SK-N-SH (cell line): ENCODE results near the gene HOXA6. TPM values are rescaled to one million over a fixed set of nuclear protein-coding genes. Genes with fewer than 3 reads are reported as not detected.

Source experiments
- CTCF ChIA-PET: fragments of 300-600, 350-600 bp; formaldehyde crosslinking; extraction: SDS; loops from one replicate; lab custom pipeline; 2021; lab: Yijun Ruan, JAX
- POLR2A ChIA-PET: fragments of 350-600 bp; sonication (Branson Sonifier 250); formaldehyde crosslinking; extraction: SDS; loops from one replicate; lab custom pipeline; 2020; ENCODE audit warnings: antibody characterized with exemption, inconsistent platforms; lab: Yijun Ruan, JAX
- DNase-seq: peaks from one replicate; pipeline ENCODE4 v3.0.0; 2012
- H2AFZ ChIP-seq: fragments of 200-600 bp; sonication (generic); 2 replicates; pipeline ENCODE4 v1.8.1; 2016; ENCODE audit warnings: antibody characterized with exemption, mild to moderate bottlenecking, low read depth
- H3F3A ChIP-seq: fragments of 200-600 bp; sonication (generic); replicated peaks from 2 replicates; pipeline ENCODE3; 2016; ENCODE audit warnings: antibody characterized with exemption, mild to moderate bottlenecking; ENCODE audit not compliant: insufficient read depth
- H3K27ac ChIP-seq, 2 experiments: fragments of 200-500 bp in 1 of 2; fragments of 200-600 bp in 1 of 2; sonication (Bioruptor generic) in 1 of 2; sonication (generic), shearing (Covaris generic) in 1 of 2; 2 replicates each; pipeline versions ENCODE4 v1.5.1 to v1.6.1; 2014 to 2016; ENCODE audit warnings: low read depth in 2 of 2, inconsistent platforms in 1 of 2, low read length in 1 of 2, mild to moderate bottlenecking in 1 of 2, mixed read lengths in 1 of 2
- H3K27me3 ChIP-seq: fragments of 200-600 bp; sonication (generic), shearing (Covaris generic); 2 replicates; pipeline ENCODE4 v1.6.1; 2016; ENCODE audit warnings: mixed run types; ENCODE audit not compliant: insufficient read depth
- H3K36me3 ChIP-seq, 2 experiments: fragments of 200-500 bp in 1 of 2; fragments of 200-600 bp in 1 of 2; sonication (Bioruptor generic) in 1 of 2; sonication (generic) in 1 of 2; replicated peaks in 1 of 2; 2 replicates each; pipeline versions ENCODE3 to v1.5.1; 2014 to 2016; ENCODE audit warnings: low read length in 1 of 2, mild to moderate bottlenecking in 1 of 2; ENCODE audit not compliant: insufficient read depth in 2 of 2, control insufficient read depth in 1 of 2
- H3K4me1 ChIP-seq, 2 experiments: fragments of 200-500 bp in 1 of 2; fragments of 200-600 bp in 1 of 2; sonication (Bioruptor generic) in 1 of 2; sonication (generic), shearing (Covaris generic) in 1 of 2; 2 replicates each; pipeline versions ENCODE4 v1.5.1 to v1.6.1; 2014 to 2016; ENCODE audit warnings: low read depth in 1 of 2, low read length in 1 of 2, mixed run types in 1 of 2; ENCODE audit not compliant: insufficient read depth in 2 of 2, control insufficient read depth in 1 of 2
- H3K4me2 ChIP-seq: fragments of 200-600 bp; sonication (generic), shearing (Covaris generic); 2 replicates; pipeline ENCODE4 v1.6.1; 2017; ENCODE audit warnings: mixed run types
- H3K4me3 ChIP-seq, 2 experiments: fragments of 200-500 bp in 1 of 2; fragments of 200-600 bp in 1 of 2; sonication (Bioruptor generic) in 1 of 2; sonication (generic), shearing (Covaris generic) in 1 of 2; 2 replicates each; pipeline versions ENCODE4 v1.5.1 to v1.8.1; 2014 to 2016; ENCODE audit warnings: low read depth in 2 of 2, inconsistent platforms in 1 of 2, low read length in 1 of 2, mild to moderate bottlenecking in 1 of 2, mixed read lengths in 1 of 2, moderate library complexity in 1 of 2
- H3K79me2 ChIP-seq: fragments of 200-600 bp; sonication (generic); 2 replicates; pipeline ENCODE4 v1.8.1; 2017; ENCODE audit warnings: mild to moderate bottlenecking; ENCODE audit not compliant: insufficient read depth
- H3K9ac ChIP-seq: fragments of 200-600 bp; sonication (generic); 2 replicates; pipeline ENCODE4 v1.6.1; 2017; ENCODE audit warnings: mixed run types
- H3K9me2 ChIP-seq: fragments of 200-600 bp; sonication (generic); 2 replicates; pipeline ENCODE4 v1.6.1; 2017; ENCODE audit warnings: mixed run types
- H3K9me3 ChIP-seq: fragments of 200-600 bp; sonication (generic); 2 replicates; pipeline ENCODE4 v1.6.1; 2017; ENCODE audit warnings: mixed run types, mild to moderate bottlenecking, moderate library complexity
- H4K20me1 ChIP-seq: fragments of 200-600 bp; sonication (generic); 2 replicates; pipeline ENCODE4 v1.6.1; 2017; ENCODE audit warnings: mild to moderate bottlenecking, mixed run types; ENCODE audit not compliant: insufficient read depth
- EZH2phosphoT487 ChIP-seq: fragments of 200-600 bp; sonication (generic); IDR thresholded peaks from 2 replicates; pipeline ENCODE4 v1.6.1; 2017; ENCODE audit warnings: low read depth, mixed run types, mild to moderate bottlenecking, antibody characterized with exemption, moderate library complexity, borderline replicate concordance
- FOSL2 ChIP-seq: IDR thresholded peaks from 2 replicates; pipeline ENCODE4 v1.4.0; 2012; ENCODE audit warnings: low read depth, mild to moderate bottlenecking, moderate library complexity, borderline replicate concordance
- GABPA ChIP-seq: IDR thresholded peaks from 2 replicates; pipeline ENCODE4 v1.4.0; 2012; ENCODE audit warnings: low read depth, mild to moderate bottlenecking
- MAX ChIP-seq: IDR thresholded peaks from 2 replicates; pipeline ENCODE4 v1.4.0; 2012; ENCODE audit warnings: low read depth
- NFIC ChIP-seq: IDR thresholded peaks from 2 replicates; pipeline ENCODE4 v1.4.0; 2012; ENCODE audit warnings: borderline replicate concordance
- NRF1 ChIP-seq: IDR thresholded peaks from 2 replicates; pipeline ENCODE4 v1.6.1; 2012; ENCODE audit warnings: low read depth, mild to moderate bottlenecking, low read length
- POLR2AphosphoS5 ChIP-seq: IDR thresholded peaks from 2 replicates; pipeline ENCODE4 v1.6.1; 2012; ENCODE audit warnings: low read depth, low read length
- RXRA ChIP-seq: IDR thresholded peaks from 2 replicates; pipeline ENCODE4 v1.4.0; 2012; ENCODE audit warnings: low read depth, mild to moderate bottlenecking, borderline replicate concordance
- SIN3A ChIP-seq: IDR thresholded peaks from 2 replicates; pipeline ENCODE4 v1.6.1; 2012; ENCODE audit warnings: low read depth, mild to moderate bottlenecking, low read length, moderate library complexity, borderline replicate concordance
- USF1 ChIP-seq: IDR thresholded peaks from 2 replicates; pipeline ENCODE4 v1.4.0; 2012; ENCODE audit warnings: low read depth, borderline replicate concordance
- WGBS: methylation state at CpG from one replicate; pipeline ENCODE4 v1.1.6; 2017; ENCODE audit warnings: low lambda C conversion rate; 5-methylcytosine and 5-hydroxymethylcytosine counted together
- polyA plus RNA-seq, 3 experiments: library from polyadenylated mRNA; depleted of rRNA; stranded (reverse); fragments of >200 nt; gene quantifications; 2 replicates each; pipeline ENCODE4 v1.2.3, GENCODE V29; 2012
- TF ChIP-seq, protein P1 (sequence below): IDR thresholded peaks from 2 replicates; pipeline ENCODE4 v1.6.1; 2012; ENCODE audit warnings: mild to moderate bottlenecking, low read depth, low read length, moderate library complexity

HOXA6 gene
- polyA plus RNA-seq, 1 of the 3 experiments (the other 2 are of a cell fraction): not detected

- Histone ChIP-seq H3K36me3 (no peaks in the 10 kb centered on the region), H3K27me3 (peaks cover 100% of the 10 kb centered on the region), H3K27ac (no peak overlapping the region), H3K4me3 (no peak overlapping the region), H3K4me1 (peaks cover 11 to 12% of the 10 kb centered on the region in 2 experiments; a peak in 1 of 4 replicates), H3K9ac (no peak overlapping the region), H3K79me2 (no peaks in the 10 kb centered on the region), H3F3A (no peaks in the 10 kb centered on the region), H3K9me2 (no peaks in the 10 kb centered on the region), H2AFZ (no peak overlapping the region), H4K20me1 (no peaks in the 10 kb centered on the region), H3K4me2 (no peak overlapping the region), H3K9me3 (no peaks in the 10 kb centered on the region)
- WGBS: 18% methylated on average over 20 of the region's 30 CpGs
- POLR2A ChIA-PET: no interaction called here
- CTCF ChIA-PET: interaction anchor here (1.0 to 3.9 kb wide), 12 partner anchors 9 to 1249 kb away, joined by 3 to 36 read pairs (median 4); partner anchors contain the start of genes HOXA3 and HOXA4
- DNase-seq: peak; percentile 50
- TF ChIP-seq MAX: no peak
- 0 out of 2 replicates have a peak, but pooled peaks have one; percentile 18 for TF ChIP-seq EZH2phosphoT487
Measured at GRCh38 chr7:27141923-27142579, 5.5 kb downstream of the HOXA6 start.

- Histone ChIP-seq H3K4me1 (peaks cover 11 to 12% of the 10 kb centered on the region in 2 experiments; a peak in 1 of 4 replicates), H3K4me2 (no peak overlapping the region), H3K4me3 (no peak overlapping the region), H4K20me1 (no peaks in the 10 kb centered on the region), H3K9me2 (no peaks in the 10 kb centered on the region), H2AFZ (no peak overlapping the region), H3K79me2 (no peaks in the 10 kb centered on the region), H3K27ac (no peak overlapping the region), H3K9me3 (no peaks in the 10 kb centered on the region), H3K9ac (no peak overlapping the region), H3K27me3 (peaks cover 100% of the 10 kb centered on the region), H3F3A (no peaks in the 10 kb centered on the region), H3K36me3 (no peaks in the 10 kb centered on the region)
- no peak for DNase-seq
- WGBS: 39% methylated on average over 18 of the region's 18 CpGs
- CTCF ChIA-PET: interaction anchor here (0.8 to 3.8 kb wide), 13 partner anchors 10 to 1248 kb away, joined by 3 to 31 read pairs (median 4); partner anchors contain the start of genes HOXA3 and HOXA4
- no peak for TF ChIP-seq GABPA
- TF ChIP-seq FOSL2: no peak
- no peak for TF ChIP-seq NRF1
- 0 out of 2 replicates have a peak, but pooled peaks have one; percentile 49 for TF ChIP-seq EZH2phosphoT487
- no peak for TF ChIP-seq POLR2AphosphoS5
- POLR2A ChIA-PET: no interaction called here
Measured at GRCh38 chr7:27141137-27141922, 6.2 kb downstream of the HOXA6 start.

GRCh38 chr7:27140126-27140857, 7.3 kb downstream of the HOXA6 start:
- H3K9me2 ChIP-seq: no peaks in the 10 kb centered on the region
- ChIA-PET CTCF (interaction anchor here (0.8 to 3.8 kb wide), 9 partner anchors 11 to 1050 kb away, joined by 3 to 31 read pairs (median 4); partner anchors contain the start of gene HOXA3), POLR2A (no interaction called here)
- TF ChIP-seq NFIC (no peak), USF1 (peak; percentile 18; the same call in 1 of the 2 replicates), RXRA (no peak), EZH2phosphoT487 (0 out of 2 replicates have a peak, but pooled peaks have one; percentile 51), SIN3A (no peak)
- TF ChIP-seq, protein P1, sequence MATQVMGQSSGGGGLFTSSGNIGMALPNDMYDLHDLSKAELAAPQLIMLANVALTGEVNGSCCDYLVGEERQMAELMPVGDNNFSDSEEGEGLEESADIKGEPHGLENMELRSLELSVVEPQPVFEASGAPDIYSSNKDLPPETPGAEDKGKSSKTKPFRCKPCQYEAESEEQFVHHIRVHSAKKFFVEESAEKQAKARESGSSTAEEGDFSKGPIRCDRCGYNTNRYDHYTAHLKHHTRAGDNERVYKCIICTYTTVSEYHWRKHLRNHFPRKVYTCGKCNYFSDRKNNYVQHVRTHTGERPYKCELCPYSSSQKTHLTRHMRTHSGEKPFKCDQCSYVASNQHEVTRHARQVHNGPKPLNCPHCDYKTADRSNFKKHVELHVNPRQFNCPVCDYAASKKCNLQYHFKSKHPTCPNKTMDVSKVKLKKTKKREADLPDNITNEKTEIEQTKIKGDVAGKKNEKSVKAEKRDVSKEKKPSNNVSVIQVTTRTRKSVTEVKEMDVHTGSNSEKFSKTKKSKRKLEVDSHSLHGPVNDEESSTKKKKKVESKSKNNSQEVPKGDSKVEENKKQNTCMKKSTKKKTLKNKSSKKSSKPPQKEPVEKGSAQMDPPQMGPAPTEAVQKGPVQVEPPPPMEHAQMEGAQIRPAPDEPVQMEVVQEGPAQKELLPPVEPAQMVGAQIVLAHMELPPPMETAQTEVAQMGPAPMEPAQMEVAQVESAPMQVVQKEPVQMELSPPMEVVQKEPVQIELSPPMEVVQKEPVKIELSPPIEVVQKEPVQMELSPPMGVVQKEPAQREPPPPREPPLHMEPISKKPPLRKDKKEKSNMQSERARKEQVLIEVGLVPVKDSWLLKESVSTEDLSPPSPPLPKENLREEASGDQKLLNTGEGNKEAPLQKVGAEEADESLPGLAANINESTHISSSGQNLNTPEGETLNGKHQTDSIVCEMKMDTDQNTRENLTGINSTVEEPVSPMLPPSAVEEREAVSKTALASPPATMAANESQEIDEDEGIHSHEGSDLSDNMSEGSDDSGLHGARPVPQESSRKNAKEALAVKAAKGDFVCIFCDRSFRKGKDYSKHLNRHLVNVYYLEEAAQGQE: no peak
- H2AFZ ChIP-seq: no peak overlapping the region
- H3F3A ChIP-seq: no peaks in the 10 kb centered on the region
- H3K4me3 ChIP-seq: no peak overlapping the region
- no peaks in the 10 kb centered on the region for H3K36me3 ChIP-seq
- peaks cover 11 to 12% of the 10 kb centered on the region in 2 experiments; a peak in 1 of 4 replicates for H3K4me1 ChIP-seq
- no peak overlapping the region for H3K4me2 ChIP-seq
- H3K9me3 ChIP-seq: no peaks in the 10 kb centered on the region
- H3K79me2 ChIP-seq: no peaks in the 10 kb centered on the region
- no peak overlapping the region for H3K27ac ChIP-seq
- H3K27me3 ChIP-seq: peaks cover 100% of the 10 kb centered on the region
- no peak for DNase-seq
- WGBS: 19% methylated on average over 15 of the region's 15 CpGs
- no peaks in the 10 kb centered on the region for H4K20me1 ChIP-seq
- H3K9ac ChIP-seq: no peak overlapping the region
